Kidney (tissue), 14 donors: ENCODE data around the gene KCNAB1. TPM values are rescaled to one million over a fixed set of nuclear protein-coding genes. Genes with fewer than 3 reads are reported as not detected.

Experiments used
- DNase-seq, 5 donors: peaks; one replicate each; pipeline ENCODE4 v3.0.0-alpha.2; 2013 to 2020
- FAIRE-seq: peaks from 2 replicates; lab custom pipeline; 2012; peaks lifted over from hg19 to GRCh38; lab: Jason Lieb, UNC
- H3K27ac ChIP-seq, 2 donors: one replicate each; pipeline ENCODE4 v1.7.0; 2013; ENCODE audit warnings: low read depth in 2 of 2, low read length in 2 of 2, inconsistent platforms in 1 of 2
- H3K27me3 ChIP-seq: one replicate; pipeline ENCODE4 v1.7.1; 2013; ENCODE audit warnings: low read length, inconsistent platforms; ENCODE audit not compliant: control insufficient read depth, insufficient read depth
- H3K36me3 ChIP-seq, 3 donors: one replicate each; pipeline versions ENCODE4 v1.7.0 to v1.7.1; 2013; ENCODE audit warnings: low read length in 3 of 3, control low read depth in 1 of 3, inconsistent platforms in 1 of 3; ENCODE audit not compliant: insufficient read depth in 3 of 3, control insufficient read depth in 2 of 3
- H3K4me1 ChIP-seq, 3 donors: one replicate each; pipeline versions ENCODE4 v1.7.0 to v1.7.1; 2013; ENCODE audit warnings: low read length in 3 of 3, inconsistent platforms in 1 of 3, low read depth in 1 of 3; ENCODE audit not compliant: control insufficient read depth in 2 of 3, insufficient read depth in 2 of 3
- H3K4me3 ChIP-seq, 3 donors: one replicate each; pipeline versions ENCODE4 v1.7.0 to v1.8.1; 2013; ENCODE audit warnings: low read length in 3 of 3, control low read depth in 1 of 3, inconsistent platforms in 1 of 3
- H3K9ac ChIP-seq, 3 donors: one replicate each; pipeline versions ENCODE4 v1.7.0 to v1.7.1; 2013; ENCODE audit warnings: low read length in 3 of 3, control low read depth in 1 of 3, inconsistent platforms in 1 of 3
- H3K9me3 ChIP-seq, 3 donors: one replicate each; pipeline versions ENCODE4 v1.7.0 to v1.7.1; 2013; ENCODE audit warnings: low read length in 3 of 3, control low read depth in 1 of 3, inconsistent platforms in 1 of 3; ENCODE audit not compliant: control insufficient read depth in 2 of 3, insufficient read depth in 1 of 3
- CTCF ChIP-seq: IDR thresholded peaks from 3 replicates; pipeline ENCODE4 v1.5.1; 2012; ENCODE audit warnings: mild to moderate bottlenecking, moderate library complexity, borderline replicate concordance; ENCODE audit not compliant: insufficient read depth; ENCODE audit errors: extremely low read depth
- intact Hi-C: fragments of 100-400 bp; cut with DNase I; formaldehyde crosslinking; loops from one replicate; pipeline ENCODE4 v1.11.1; 2022
- polyA plus RNA-seq: library from polyadenylated mRNA; stranded (reverse); fragments of 350-450 nt; fragmentation: Illumina TruSeq; extraction: RNeasy Lipid Tissue Mini Kit (QIAGEN cat#74804); gene quantifications from one replicate; pipeline ENCODE4 v1.2.3, GENCODE V29; 2014; ENCODE audit warnings: low read depth, low replicate concordance; ENCODE audit not compliant: insufficient read depth
- total RNA-seq: library from RNA; stranded (reverse); fragmentation: NEBNext Ultra II Directional; extraction: Animal tissue kit (Norgen Biotek cat#: 25700); gene quantifications from one replicate; pipeline ENCODE4 v1.2.1, GENCODE V29; 2021
- donor health status: control.
- donor health status: control.
- donor health status: control.
- donor health status: control.
- donor health status: control.
- donor health status: DM: yes; HTN: yes; CAD: no.
- donor health status: Normal renal cell carcinoma (clear cell type).

The KCNAB1 gene
- total and polyA plus RNA-seq, 2 donors from 2014 or later = 1.7 to 6.6 TPM

- Histone ChIP-seq H3K9me3 (no peaks in the 10 kb centered on the region), H3K9ac (no peak overlapping the region), H3K27me3 (no peaks in the 10 kb centered on the region), H3K4me1 (no peaks in the 10 kb centered on the region), H3K4me3 (no peak overlapping the region), H3K36me3 (no peaks in the 10 kb centered on the region), H3K27ac (no peak overlapping the region)
- intact Hi-C loops = no loop called here
- TF ChIP-seq CTCF = no peak
- no peak for DNase-seq
- no peak for FAIRE-seq
Measured at GRCh38 chr3:156170571-156170970, 50.2 kb downstream of the KCNAB1 start.

- Histone ChIP-seq H3K27me3 (no peaks in the 10 kb centered on the region), H3K27ac (no peak overlapping the region), H3K9ac (no peak overlapping the region), H3K4me3 (no peak overlapping the region), H3K9me3 (no peaks in the 10 kb centered on the region), H3K36me3 (no peaks in the 10 kb centered on the region), H3K4me1 (no peaks in the 10 kb centered on the region)
- DNase-seq = no peak
- no peak for FAIRE-seq
- intact Hi-C loops = no loop called here
- TF ChIP-seq CTCF = no peak
Measured at GRCh38 chr3:156171281-156172267, 51.2 kb downstream of the KCNAB1 start.

- TF ChIP-seq CTCF = no peak
- intact Hi-C loops = no loop called here
- Histone ChIP-seq H3K36me3 (no peaks in the 10 kb centered on the region), H3K4me1 (no peaks in the 10 kb centered on the region), H3K4me3 (no peak overlapping the region), H3K27me3 (no peaks in the 10 kb centered on the region), H3K9me3 (no peaks in the 10 kb centered on the region), H3K9ac (no peak overlapping the region), H3K27ac (no peak overlapping the region)
- FAIRE-seq (no peak), DNase-seq (no peak)
Measured at GRCh38 chr3:156172536-156172935, 52.2 kb downstream of the KCNAB1 start.
